ENCODE results near the gene COL18A1.

Gene COL18A1

GRCh38 chr21:45507888-45508508 is 103.0 kb downstream of the COL18A1 start:
- DNase-seq (ENCODE audit: low read depth), result no peak

DNA sequence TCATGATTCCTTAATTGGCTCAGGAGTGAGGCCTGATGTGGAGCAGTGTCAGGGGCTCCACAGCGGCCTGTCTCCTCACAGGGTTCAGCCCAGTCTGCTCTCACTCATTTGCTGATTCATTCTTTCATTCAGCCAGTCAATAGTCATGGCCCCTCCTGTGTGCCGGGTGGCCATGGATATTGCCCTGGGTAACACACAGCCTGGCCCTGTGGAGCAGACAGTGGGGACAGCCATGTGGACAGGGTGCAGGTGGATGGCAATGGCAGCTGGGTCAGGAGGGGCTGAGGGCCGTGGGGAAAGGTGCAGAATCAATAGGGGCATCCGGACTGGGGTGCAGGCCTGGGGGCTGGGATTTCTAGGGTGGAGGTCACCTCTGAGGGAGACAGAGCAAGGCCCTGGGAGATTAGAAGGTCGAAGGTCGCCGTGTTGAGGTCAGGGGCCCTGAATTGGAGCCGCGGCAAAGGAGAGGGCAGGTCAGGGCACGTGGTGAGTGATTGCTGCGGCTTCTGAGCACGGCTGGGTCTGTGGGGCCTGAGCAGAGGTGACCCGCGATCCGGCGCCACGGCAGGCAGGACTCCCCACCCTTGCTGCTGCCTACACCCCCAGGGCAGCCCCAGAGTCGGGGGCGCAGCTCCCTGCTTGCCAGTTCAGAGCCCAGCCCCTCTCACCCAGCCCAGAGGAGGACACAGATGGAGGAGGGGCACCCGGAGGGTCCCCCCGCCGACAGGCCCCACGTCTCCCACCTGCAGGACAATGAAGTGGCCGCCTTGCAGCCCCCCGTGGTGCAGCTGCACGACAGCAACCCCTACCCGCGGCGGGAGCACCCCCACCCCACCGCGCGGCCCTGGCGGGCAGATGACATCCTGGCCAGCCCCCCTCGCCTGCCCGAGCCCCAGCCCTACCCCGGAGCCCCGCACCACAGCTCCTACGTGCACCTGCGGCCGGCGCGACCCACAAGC is 103.9 kb downstream of the COL18A1 start:
- DNase-seq (ENCODE audit: low read depth), result no peak

DNA sequence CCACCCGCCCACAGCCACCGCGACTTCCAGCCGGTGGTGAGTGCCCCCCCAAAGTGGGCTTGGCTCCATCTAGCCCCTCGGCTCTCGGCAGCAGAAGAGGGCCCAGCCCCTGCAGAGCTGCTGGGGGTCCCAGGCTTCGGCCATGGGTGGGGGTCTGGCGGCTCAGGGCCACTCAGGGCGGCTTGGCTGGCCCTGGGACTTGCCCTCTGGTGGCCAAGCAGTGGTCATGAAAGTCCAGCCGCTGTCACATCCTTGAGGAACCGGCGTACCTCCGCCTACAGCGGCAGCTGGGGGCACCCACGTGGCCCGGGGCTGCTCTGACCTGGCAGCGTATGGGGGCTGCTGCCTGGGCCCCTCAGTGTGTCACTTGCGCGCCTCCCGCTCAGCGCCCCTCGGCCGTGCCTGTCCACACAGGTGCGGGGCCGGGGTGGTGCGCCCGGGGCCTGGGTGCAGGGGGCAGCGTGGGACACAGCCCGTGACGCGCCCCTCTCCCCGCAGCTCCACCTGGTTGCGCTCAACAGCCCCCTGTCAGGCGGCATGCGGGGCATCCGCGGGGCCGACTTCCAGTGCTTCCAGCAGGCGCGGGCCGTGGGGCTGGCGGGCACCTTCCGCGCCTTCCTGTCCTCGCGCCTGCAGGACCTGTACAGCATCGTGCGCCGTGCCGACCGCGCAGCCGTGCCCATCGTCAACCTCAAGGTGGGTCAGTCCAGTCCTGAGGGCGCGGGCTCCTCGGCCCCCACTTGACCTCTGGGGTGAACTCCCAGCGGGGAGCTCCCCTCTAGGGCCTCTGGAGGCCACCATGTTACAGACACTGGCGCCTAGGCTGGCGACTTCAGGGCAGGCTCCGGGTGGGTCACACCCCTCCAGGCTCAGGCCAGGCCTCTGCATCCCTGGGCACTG is 104.9 kb downstream of the COL18A1 start:
- no peak for DNase-seq (ENCODE audit: low read depth)

DNA sequence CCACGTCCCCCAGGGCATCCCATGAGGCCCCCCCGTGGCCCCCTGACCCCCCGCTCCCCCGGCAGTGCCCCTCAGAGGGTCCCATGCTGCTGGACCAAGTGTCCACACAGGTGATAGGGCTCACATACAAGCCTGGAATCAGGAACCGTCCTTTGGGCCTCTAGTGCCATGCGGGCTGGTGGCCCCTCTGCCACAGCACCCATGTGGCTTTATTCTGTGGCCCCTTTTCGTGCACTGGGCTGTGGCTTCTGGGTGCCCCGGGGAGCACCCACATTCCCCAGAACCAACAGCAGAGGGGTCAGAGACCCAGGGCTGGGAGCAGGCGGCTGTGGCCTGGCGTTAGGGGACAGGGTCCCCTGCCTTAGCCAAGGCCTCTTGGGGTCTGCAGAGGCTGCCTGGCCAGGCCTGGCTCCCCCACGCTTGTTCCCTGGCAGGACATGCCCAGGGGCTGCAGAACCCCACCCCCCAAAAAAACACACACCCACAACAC is 105.5 kb downstream of the COL18A1 start:
- no peak for DNase-seq (ENCODE audit: low read depth)

DNA sequence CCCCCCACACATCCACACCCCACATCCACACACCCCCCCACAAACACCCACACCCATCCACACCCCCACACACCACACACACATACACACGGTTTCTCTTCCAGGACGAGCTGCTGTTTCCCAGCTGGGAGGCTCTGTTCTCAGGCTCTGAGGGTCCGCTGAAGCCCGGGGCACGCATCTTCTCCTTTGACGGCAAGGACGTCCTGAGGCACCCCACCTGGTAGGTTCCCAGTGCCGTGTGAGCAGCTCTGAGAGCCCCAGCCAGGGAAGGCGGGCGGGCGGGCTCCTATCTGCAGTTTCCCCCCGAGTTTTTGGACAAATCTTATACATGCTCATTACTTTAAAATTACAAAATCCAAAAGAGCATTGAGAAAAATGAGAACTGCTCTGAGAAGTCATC is 106.0 kb downstream of the COL18A1 start:
- DNase-seq (ENCODE audit: low read depth), result no peak

DNA sequence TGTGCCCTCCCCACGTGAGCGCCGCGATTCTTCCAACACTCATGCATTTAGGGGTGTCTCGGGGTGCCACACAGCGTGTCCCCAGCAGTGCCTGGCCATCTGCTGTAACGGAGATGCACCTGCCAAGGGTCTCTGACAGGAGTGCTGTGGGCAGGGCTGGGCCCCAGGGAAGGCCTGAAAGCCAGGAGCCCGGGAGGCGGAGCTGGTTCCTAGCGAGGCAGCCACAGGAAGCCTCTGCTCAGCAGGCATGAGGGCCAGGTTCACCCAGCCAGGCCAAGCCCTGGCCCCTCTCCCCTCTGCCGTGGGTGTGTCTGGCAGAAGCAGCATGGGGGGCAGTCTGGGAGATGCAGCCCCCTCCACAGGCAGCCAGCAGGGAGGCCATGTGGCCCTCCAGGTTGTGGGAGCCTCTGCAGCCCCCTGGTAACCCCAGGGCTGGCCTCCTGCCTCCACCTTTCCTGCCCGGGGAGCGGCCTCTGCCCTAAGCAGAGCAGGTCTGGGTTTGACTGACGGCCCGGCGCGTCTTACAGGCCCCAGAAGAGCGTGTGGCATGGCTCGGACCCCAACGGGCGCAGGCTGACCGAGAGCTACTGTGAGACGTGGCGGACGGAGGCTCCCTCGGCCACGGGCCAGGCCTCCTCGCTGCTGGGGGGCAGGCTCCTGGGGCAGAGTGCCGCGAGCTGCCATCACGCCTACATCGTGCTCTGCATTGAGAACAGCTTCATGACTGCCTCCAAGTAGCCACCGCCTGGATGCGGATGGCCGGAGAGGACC is 106.9 kb downstream of the COL18A1 start:
- DNase-seq (ENCODE audit: low read depth), result no peak

- DNase-seq (ENCODE audit: low read depth), result no peak
These were observed 107.6 kb downstream of the COL18A1 start for GRCh38 chr21:45512626-45513002.

DNA sequence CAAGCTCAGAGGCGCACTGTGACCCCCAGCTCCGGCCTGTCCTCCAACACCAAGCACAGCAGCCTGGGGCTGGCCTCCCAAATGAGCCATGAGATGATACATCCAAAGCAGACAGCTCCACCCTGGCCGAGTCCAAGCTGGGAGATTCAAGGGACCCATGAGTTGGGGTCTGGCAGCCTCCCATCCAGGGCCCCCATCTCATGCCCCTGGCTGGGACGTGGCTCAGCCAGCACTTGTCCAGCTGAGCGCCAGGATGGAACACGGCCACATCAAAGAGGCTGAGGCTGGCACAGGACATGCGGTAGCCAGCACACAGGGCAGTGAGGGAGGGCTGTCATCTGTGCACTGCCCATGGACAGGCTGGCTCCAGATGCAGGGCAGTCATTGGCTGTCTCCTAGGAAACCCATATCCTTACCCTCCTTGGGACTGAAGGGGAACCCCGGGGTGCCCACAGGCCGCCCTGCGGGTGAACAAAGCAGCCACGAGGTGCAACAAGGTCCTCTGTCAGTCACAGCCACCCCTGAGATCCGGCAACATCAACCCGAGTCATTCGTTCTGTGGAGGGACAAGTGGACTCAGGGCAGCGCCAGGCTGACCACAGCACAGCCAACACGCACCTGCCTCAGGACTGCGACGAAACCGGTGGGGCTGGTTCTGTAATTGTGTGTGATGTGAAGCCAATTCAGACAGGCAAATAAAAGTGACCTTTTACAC is 108.2 kb downstream of the COL18A1 start:
- no peak for DNase-seq (ENCODE audit: low read depth)

- DNase-seq (ENCODE audit: low read depth), result no peak
These were observed 108.9 kb downstream of the COL18A1 start for GRCh38 chr21:45513741-45514310.

DNA sequence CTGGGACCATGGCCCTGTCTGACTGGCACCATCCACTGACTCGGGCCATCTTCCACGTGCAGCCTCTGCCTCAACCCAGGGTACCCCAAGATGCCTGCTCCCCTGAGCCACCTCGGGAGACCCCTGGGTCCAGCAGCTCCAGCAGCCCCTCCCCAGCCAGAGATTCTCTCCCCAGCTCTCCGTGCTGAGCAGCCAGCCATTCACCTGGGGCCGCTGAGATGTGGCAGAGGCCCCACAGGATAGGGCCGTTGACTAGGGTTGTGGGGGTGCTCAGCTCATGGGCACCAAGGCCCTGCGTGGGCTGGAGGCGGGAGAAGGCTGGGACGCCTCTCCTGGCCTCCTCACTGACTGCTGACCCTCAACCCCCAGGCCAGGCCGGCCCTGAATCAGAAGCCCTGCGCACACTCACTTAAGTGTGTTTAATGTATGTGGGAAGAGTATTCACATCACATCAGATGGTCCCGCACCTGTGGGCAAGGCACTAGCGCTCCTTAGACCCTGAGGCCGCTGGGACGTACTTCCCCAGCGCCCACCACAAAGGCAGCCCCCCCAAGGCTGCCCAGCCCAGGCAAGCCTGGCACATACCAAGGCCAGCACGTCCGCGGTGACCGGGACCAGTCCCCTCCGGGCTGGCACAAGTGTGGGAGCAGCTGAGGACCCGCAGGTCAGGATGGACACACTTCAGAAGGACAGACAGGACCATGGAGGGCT is 109.5 kb downstream of the COL18A1 start:
- DNase-seq (ENCODE audit: low read depth), result no peak

GRCh38 chr21:45515241-45516061 is 110.5 kb downstream of the COL18A1 start:
- no peak for DNase-seq (ENCODE audit: low read depth)

DNA sequence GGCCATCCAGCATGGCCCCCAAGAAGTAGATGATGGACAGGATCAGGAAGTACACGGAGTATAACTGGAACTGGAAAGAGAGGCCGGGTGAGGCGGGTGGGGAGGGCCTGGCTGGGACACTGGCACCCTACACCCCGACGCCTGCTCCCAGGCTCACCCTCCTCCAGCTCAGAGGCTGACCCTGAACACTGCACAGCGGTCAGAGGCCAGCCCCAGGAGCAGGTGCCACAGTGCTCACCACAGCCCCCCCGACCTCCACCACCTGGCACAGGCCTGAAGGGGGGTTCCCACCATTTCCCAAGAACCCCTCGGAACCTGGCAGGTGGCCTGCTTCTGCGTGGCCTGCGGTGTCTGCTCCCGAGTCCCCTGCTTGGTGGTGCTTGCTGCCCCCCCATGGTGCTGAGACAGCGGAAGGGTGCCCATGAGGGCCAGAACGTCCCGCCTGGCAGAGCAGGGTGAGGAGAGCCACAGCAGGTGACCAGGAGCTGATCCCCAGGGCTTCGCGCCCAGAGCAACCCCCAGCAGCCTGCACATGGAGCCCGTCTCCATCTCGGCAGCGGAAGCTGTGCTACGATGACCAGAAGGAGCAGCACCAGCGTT is 111.2 kb downstream of the COL18A1 start:
- no peak for DNase-seq (ENCODE audit: low read depth)

DNA sequence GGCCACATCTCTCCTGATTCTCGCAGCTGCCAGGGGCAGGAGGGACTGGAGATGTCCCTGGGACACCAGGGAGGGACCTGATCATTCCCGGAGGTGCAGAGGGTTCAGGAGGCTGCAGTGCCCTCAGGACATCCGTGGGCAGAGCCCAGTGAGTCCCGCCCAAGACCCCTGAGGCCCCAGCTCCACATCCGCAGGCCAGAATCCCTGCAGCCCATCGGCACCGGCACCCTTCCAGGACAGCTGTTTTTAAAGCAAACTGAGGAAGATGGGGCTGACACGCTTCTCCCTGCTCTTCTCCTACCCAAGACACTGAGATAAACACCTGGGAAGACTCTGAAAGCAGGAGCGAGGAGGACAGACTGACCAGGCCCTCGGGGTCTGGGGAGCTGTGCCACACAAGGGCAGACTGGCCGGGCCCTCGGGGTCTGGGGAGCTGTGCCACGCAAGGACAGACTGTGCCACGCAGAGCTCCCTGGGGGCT is 111.7 kb downstream of the COL18A1 start:
- DNase-seq (ENCODE audit: low read depth), result no peak

DNA sequence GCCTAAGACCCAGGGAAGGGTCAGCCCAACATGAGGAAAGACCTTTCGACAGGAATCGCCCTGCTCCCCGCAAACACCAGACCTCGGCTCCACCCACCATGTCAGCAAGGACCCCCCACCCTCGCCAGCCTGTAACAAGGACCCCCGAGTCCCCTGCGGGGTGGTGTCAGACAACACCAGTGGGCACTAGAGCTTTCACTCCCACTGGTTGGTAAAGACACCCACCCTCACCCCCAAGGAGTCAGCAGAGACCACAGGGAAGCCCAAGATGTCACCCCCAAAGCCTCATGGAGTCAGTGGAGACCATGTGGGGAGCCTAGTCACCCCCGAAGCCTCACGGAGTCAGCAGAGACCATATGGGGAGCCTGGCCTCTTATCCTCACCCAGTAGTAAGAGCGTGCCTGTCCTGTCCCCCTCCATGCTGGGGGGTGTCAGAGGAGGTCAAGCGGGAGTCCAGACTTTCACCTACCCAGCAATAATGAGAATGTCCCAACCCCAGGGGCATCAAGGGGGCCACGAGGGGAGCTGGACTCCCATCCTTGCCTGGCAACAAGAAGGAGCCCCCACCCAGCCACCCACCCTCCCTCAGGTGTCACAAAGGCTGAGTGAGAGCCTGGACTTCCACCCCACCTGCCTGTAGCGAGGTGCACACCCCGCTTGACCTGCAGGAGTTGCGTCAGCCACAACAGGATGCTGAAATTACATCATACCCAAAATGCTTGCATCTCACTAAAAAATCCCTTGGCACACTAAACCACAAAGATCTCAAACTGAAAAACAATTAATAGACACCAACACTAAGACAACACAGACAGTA is 112.5 kb downstream of the COL18A1 start:
- DNase-seq (ENCODE audit: low read depth), result no peak

DNA sequence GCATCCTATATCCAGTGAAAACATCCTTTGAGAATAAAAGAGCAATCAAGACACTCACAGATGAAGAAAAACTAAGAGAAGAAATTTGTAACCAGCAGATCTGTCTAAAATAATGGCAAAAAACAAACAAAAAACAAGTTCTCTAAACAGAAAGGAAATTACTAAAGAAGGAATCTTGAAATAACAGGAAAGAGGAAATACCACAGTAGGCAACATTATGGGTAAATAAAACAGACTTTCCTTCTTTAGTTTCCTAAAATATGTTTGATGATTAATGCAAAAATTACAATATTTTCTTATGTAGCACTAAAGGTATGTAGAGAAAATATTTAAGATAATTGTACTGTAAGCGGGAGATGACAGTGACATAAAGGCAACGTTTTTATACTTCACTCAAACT is 113.8 kb downstream of the COL18A1 start:
- no peak for DNase-seq (ENCODE audit: low read depth)

GRCh38 chr21:45519182-45519581 is 114.2 kb downstream of the COL18A1 start:
- no peak for DNase-seq (ENCODE audit: low read depth)

DNA sequence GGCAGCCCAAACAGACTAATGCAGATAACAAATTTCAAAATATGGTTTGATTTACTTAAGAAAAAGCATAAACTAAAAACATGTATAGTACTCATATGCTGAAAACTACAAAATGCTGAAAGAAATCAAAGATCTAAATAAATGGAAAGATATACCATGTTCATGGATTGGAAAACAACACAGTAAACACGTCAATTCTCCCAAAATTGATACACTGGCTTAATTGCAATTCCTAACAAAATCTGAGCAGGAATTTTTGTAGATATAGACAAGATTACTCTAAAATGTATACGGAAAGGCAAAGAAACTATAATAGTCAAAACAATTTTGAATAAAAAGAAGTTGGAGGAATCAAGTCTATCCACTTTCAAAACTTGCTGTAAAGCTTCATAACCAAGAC is 116.3 kb downstream of the COL18A1 start:
- no peak for DNase-seq (ENCODE audit: low read depth)

GRCh38 chr21:45522381-45522780 is 117.4 kb downstream of the COL18A1 start:
- DNase-seq (ENCODE audit: low read depth), result no peak
